Measurements from ENCODE around the gene KLHL17.

DNA sequence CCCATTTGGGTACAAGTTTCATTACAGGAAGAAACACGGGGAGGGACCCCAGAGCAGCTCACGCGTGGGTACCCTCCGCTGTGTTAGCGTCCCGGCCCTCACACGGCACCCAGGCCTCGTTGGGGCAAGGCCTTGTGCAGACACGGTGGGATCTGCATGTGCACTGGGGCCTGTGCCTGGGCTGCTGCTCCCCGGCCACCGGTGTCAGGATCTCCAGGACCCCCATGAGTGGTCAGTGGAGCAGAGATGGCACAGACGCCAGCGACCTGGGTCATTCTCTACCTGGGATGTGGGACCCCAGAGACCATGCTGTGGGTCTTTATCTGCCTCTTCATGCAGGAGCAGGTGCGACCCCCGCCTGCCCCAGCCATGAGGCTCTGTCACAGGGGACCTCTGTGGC lies 42.0 kb upstream of the KLHL17 start:
- no peak for TF ChIP-seq POLR2AphosphoS5 (IDR thresholded peaks at IDR 0.05; ENCODE audit: insufficient read depth in 1 of 2, low read depth in 1 of 2)
- TF ChIP-seq, protein P1, sequence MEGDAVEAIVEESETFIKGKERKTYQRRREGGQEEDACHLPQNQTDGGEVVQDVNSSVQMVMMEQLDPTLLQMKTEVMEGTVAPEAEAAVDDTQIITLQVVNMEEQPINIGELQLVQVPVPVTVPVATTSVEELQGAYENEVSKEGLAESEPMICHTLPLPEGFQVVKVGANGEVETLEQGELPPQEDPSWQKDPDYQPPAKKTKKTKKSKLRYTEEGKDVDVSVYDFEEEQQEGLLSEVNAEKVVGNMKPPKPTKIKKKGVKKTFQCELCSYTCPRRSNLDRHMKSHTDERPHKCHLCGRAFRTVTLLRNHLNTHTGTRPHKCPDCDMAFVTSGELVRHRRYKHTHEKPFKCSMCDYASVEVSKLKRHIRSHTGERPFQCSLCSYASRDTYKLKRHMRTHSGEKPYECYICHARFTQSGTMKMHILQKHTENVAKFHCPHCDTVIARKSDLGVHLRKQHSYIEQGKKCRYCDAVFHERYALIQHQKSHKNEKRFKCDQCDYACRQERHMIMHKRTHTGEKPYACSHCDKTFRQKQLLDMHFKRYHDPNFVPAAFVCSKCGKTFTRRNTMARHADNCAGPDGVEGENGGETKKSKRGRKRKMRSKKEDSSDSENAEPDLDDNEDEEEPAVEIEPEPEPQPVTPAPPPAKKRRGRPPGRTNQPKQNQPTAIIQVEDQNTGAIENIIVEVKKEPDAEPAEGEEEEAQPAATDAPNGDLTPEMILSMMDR (IDR thresholded peaks at IDR 0.05), result no peak

Measured in vagina (tissue), 2 donors.